Cardiac muscle cell (in vitro differentiated cells and primary cell): Measurements from ENCODE around the gene ADAMTS12. TPM values are rescaled to one million over a fixed set of nuclear protein-coding genes. Genes with fewer than 3 reads are reported as not detected.

Source experiments
- DNase-seq, 2 donors: peaks; one replicate each; pipeline versions ENCODE4 v3.0.0 to v3.0.0-alpha.2; 2010 to 2017; ENCODE audit warnings: low read depth in 1 of 2, low spot score in 1 of 2
- H3K27ac ChIP-seq: fragments of 200-600 bp; sonication (generic); 2 replicates; pipeline ENCODE4 v1.5.1; 2016
- H3K27me3 ChIP-seq: fragments of 200-600 bp; sonication (generic); 2 replicates; pipeline ENCODE4 v1.6.0; 2016; ENCODE audit warnings: control low read depth
- H3K36me3 ChIP-seq: fragments of 200-600 bp; sonication (generic); 2 replicates; pipeline ENCODE4 v1.5.1; 2016; ENCODE audit warnings: control low read depth
- H3K4me1 ChIP-seq: fragments of 200-600 bp; sonication (generic); 2 replicates; pipeline ENCODE4 v1.8.1; 2017; ENCODE audit warnings: low read depth, mild to moderate bottlenecking, mixed run types
- H3K4me3 ChIP-seq: fragments of 200-600 bp; sonication (generic); 2 replicates; pipeline ENCODE4 v1.5.1; 2016; ENCODE audit warnings: mild to moderate bottlenecking
- H3K9me3 ChIP-seq: fragments of 200-600 bp; sonication (generic); 2 replicates; pipeline ENCODE4 v1.5.1; 2017; ENCODE audit warnings: low read depth, mild to moderate bottlenecking, control low read depth
- CTCF ChIP-seq: IDR thresholded peaks from 2 replicates; pipeline ENCODE4 v1.5.1; 2012; ENCODE audit warnings: low read depth, mild to moderate bottlenecking, low read length
- polyA plus RNA-seq: library from polyadenylated mRNA; unstranded; fragments of >200 nt; fragmentation: Nextera tagmentation; extraction: Ambion mirVana; gene quantifications from 2 replicates; pipeline ENCODE4 v1.2.1, GENCODE V29; 2016
- total RNA-seq: library from RNA; depleted of rRNA; stranded (reverse); fragments of >200 nt; gene quantifications from 2 replicates; pipeline ENCODE4 v1.2.3, GENCODE V29; 2016

ADAMTS12 gene
- total and polyA plus RNA-seq, 2 experiments from 2014 or later = 29.3 to 48.4 TPM

- Histone ChIP-seq H3K4me3 (no peak overlapping the region), H3K27ac (no peak overlapping the region), H3K4me1 (peaks cover 16% of the 10 kb centered on the region), H3K27me3 (no peaks in the 10 kb centered on the region), H3K36me3 (no peaks in the 10 kb centered on the region), H3K9me3 (no peaks in the 10 kb centered on the region)
- TF ChIP-seq CTCF = peak; percentile 37
- peak in 1 of 2 donors; percentile 82 for DNase-seq
Measured at GRCh38 chr5:33806738-33807442, 84.9 kb downstream of the ADAMTS12 start.

- Histone ChIP-seq H3K27me3 (no peaks in the 10 kb centered on the region), H3K9me3 (no peaks in the 10 kb centered on the region), H3K4me3 (no peak overlapping the region), H3K36me3 (no peaks in the 10 kb centered on the region), H3K27ac (no peak overlapping the region), H3K4me1 (no peaks in the 10 kb centered on the region)
- TF ChIP-seq CTCF = no peak
- DNase-seq = no peak
Measured at GRCh38 chr5:33801292-33801691, 90.5 kb downstream of the ADAMTS12 start.

DNA sequence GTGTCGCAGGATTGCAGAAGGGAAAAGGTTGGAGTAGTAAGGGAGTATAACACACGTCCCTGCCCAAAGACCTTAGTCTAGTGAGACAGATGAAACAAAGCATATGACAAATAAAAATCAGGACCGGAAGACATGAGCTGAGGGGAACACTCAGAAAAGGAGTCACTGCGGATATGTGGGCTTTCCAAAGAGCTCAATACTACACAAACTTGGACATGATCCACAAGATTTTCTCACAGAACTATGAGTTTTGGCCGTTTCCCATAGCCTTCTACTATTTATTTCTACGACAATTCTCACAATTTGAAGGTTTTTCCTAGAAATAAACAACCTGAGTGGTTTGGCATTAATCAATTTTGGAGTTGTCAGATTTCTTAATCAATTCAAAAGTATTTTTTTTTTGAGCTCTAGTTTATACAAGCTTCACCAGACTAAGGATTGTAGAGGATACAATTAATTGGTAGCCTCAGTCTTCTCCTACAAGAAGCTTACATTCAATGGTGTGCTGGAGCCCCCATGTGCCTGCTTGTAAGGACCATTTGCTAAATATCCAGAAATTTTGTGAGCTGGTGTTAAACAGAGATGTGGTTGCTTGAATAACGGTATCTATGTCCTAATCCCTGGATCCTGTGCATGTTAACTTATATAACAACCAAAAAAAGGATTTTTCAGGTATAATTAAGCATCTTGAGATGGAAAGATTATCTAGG is 91.4 kb downstream of the ADAMTS12 start:
- H3K9me3 ChIP-seq = no peaks in the 10 kb centered on the region
- no peaks in the 10 kb centered on the region for H3K27me3 ChIP-seq
- no peak overlapping the region for H3K27ac ChIP-seq
- peak in 1 of 2 donors; percentile 48 for DNase-seq
- no peaks in the 10 kb centered on the region for H3K4me1 ChIP-seq
- H3K4me3 ChIP-seq = no peak overlapping the region
- H3K36me3 ChIP-seq = no peaks in the 10 kb centered on the region
- TF ChIP-seq CTCF = no peak

- Histone ChIP-seq H3K27me3 (no peaks in the 10 kb centered on the region), H3K4me3 (no peak overlapping the region), H3K9me3 (no peaks in the 10 kb centered on the region), H3K36me3 (no peaks in the 10 kb centered on the region), H3K27ac (no peak overlapping the region), H3K4me1 (no peaks in the 10 kb centered on the region)
- no peak for DNase-seq
- TF ChIP-seq CTCF = no peak
Measured at GRCh38 chr5:33795496-33795895, 96.3 kb downstream of the ADAMTS12 start.

DNA sequence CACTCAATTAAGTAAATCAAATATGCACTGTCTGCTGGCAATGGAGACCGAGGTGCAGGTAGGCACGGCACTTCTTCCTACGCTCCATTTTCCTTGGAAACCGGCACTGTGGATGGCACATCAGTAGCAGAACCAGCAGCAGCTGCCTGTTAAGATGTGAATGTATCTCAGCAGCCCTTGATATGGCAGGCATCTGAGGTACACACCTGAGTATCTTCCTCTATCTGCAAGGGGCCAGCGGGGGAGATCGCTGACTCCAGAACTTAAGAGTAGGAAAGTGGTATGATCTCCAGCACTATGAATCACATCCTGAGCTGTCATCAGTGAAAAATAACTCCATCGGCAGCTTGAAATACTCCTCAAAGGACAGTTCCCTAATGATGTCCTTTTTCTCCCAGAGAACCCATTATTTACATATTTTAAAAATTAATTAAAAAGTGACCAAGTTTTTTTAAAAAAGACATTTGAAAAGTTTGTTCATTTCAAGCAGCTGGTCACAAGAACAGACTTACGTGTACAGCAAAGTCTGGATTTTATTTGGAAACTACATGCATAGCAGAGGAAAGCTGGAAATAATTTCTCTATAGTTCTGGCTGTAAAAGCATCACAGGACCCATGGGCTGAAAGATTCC is 97.1 kb downstream of the ADAMTS12 start:
- Histone ChIP-seq H3K27ac (no peak overlapping the region), H3K27me3 (no peaks in the 10 kb centered on the region), H3K9me3 (no peaks in the 10 kb centered on the region), H3K36me3 (no peaks in the 10 kb centered on the region), H3K4me3 (no peak overlapping the region), H3K4me1 (no peaks in the 10 kb centered on the region)
- no peak for TF ChIP-seq CTCF
- DNase-seq = peak in 1 of 2 donors; percentile 46
